H54 (cell line): ENCODE results near the gene IL17B.

Experiments
- DNase-seq: peaks from one replicate; pipeline ENCODE4 v3.0.0; 2011; ENCODE audit warnings: low spot score, mixed read lengths; ENCODE audit not compliant: insufficient read length
- FAIRE-seq: peaks from 3 replicates; lab custom pipeline; 2011; peaks lifted over from hg19 to GRCh38; lab: Jason Lieb, UNC
- POLR2A ChIP-seq: IDR thresholded peaks from 2 replicates; pipeline ENCODE4 v1.6.1; 2011; ENCODE audit warnings: low read depth, mild to moderate bottlenecking, low read length

IL17B gene

DNA sequence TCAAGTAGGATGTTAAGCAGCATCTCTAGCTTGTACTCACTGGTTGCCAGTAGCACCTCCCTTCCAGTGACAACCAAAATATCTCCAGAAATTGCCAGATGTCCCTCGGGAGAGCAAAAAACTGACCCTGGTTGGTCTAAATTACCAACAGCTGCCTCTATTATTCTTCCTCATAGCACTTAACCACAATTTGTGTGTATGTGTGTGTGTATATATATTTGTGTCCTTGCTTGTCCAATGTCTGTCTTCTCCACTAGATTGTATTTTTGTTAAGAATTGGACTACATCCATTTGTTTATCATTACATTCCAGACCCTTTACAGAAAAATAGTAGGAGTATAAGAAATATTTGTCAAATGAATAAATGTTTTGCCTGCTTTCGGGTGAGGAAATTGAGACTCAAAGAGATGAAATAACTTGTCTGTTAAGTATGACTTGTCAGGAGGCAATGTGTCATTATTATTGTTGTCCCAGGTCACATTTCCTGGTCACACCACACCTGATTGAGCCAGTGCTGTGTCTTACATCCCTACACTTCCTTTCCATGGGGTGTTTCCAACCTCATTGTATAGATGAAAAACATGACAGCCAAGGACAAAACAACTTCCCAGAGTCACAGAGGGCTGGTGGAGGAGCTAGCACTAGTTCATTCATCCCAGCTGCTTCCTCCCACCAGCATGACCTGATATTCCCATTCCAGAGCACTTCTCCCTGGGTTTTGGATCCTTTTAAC is 45.2 kb downstream of the IL17B start:
- DNase-seq: no peak
- FAIRE-seq: no peak
- TF ChIP-seq POLR2A: no peak

- DNase-seq (no peak), FAIRE-seq (no peak)
- TF ChIP-seq POLR2A: no peak
Observed at GRCh38 chr5:149328177-149328576, 50.9 kb downstream of the IL17B start.

DNA sequence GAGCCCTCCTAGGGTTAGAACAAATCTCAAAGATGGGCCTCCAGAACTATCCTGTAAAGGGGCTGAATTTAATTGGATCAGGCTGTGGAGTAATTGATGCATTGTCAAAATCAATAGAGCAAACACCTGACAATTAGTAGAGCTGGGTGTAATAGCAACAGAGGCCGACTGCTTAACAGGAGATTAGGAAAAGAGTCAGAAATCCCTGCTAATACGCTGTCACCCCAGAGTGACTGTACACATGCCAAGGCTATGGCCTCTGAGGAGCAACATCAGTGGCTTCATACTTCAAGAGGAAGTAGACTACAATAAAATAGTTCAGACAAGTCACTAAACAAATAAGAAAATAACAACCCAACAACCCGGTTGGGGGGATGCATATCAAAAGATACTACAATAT is 52.5 kb downstream of the IL17B start:
- FAIRE-seq: no peak
- DNase-seq: no peak
- TF ChIP-seq POLR2A: no peak

- no peak for DNase-seq
- no peak for FAIRE-seq
- no peak for TF ChIP-seq POLR2A
Observed at GRCh38 chr5:149325894-149326293, 53.2 kb downstream of the IL17B start.

- DNase-seq (no peak), FAIRE-seq (no peak)
- no peak for TF ChIP-seq POLR2A
Observed at GRCh38 chr5:149325166-149325735, 53.8 kb downstream of the IL17B start.

DNA sequence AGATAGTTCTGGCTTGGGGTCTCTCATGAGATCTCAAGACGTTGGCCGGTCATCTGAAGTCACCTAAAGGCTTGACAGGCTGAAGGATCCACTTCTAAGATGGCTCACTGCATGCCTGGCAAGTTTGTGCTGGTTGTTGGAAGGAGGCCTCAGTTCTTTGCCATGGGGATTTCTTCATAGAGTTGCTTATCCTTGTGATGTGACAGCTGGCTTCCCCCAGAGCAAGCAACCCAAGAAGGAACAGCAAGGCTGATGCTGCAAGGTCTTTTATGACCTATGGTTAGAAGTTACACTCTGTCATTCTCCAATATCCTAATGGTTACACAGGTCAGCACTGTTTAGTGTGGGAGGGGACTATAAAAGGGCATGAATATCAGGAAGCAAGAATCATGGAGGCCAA is 54.5 kb downstream of the IL17B start:
- DNase-seq (no peak), FAIRE-seq (no peak)
- TF ChIP-seq POLR2A: no peak
